Upper lobe of right lung (tissue), 1 donor: ENCODE results near the gene CCDC80. TPM values are rescaled to one million over a fixed set of nuclear protein-coding genes. Genes with fewer than 3 reads are reported as not detected.

Experiments used
- ATAC-seq: fragments of 200-7000 bp; cut with Tn5 transposase; one replicate; pipeline ENCODE4 v1.9.1; 2020; ENCODE audit warnings: mild to moderate bottlenecking, moderate library complexity
- DNase-seq: peaks from one replicate; pipeline ENCODE4 v3.0.0-alpha.2; 2020
- H3K27ac ChIP-seq: fragments of 200-600 bp; one replicate; pipeline ENCODE4 v1.8.0; 2022
- H3K27me3 ChIP-seq: fragments of 200-600 bp; one replicate; pipeline ENCODE4 v1.8.0; 2022; ENCODE audit warnings: mild to moderate bottlenecking
- H3K36me3 ChIP-seq: fragments of 200-600 bp; one replicate; pipeline ENCODE4 v1.8.0; 2022
- H3K4me1 ChIP-seq: fragments of 200-600 bp; one replicate; pipeline ENCODE4 v1.8.0; 2022
- H3K4me3 ChIP-seq: fragments of 200-600 bp; one replicate; pipeline ENCODE4 v1.8.0; 2022; ENCODE audit warnings: mild to moderate bottlenecking
- H3K9me3 ChIP-seq: fragments of 200-600 bp; one replicate; pipeline ENCODE4 v1.8.0; 2022
- CTCF ChIP-seq: fragments of 200-600 bp; IDR thresholded peaks from one replicate; pipeline ENCODE4 v1.8.0; 2022; ENCODE audit warnings: antibody characterized with exemption
- intact Hi-C: fragments of 100-400 bp; cut with DNase I; formaldehyde crosslinking; loops from one replicate; pipeline ENCODE4 v1.11.0; 2022
- total RNA-seq: library from RNA; stranded (reverse); fragmentation: NEBNext Ultra II Directional; extraction: Animal tissue kit (Norgen Biotek cat#: 25700); gene quantifications from one replicate; pipeline ENCODE4 v1.2.1, GENCODE V29; 2021
- donor health status: DM: no; HTN: yes; CAD: no; lungs with severe emphysema.

Gene CCDC80
- total RNA-seq, 1 donor from 2014 or later = 60.4 TPM

DNA sequence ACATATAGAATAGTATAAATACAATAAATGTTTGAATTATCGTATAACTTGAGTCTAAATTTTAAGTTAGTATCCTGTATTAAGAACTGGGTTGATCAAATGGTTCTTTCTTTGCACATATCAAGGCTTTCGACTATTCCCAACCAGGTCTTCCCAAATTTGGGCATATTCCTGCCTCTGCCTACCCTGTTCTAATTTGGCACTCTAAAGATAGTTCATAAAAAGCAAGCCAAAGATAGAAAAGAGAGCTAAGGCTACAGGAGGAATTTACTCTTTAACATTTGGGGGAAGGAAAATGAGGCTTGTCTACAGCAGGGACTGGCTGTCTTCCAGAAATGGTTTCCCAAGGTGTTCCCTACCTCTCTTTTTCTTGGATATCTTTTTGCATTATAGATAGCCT is 43.0 kb downstream of the CCDC80 start:
- H3K4me3 ChIP-seq = no peak overlapping the region
- peaks cover 4% of the 10 kb centered on the region for H3K36me3 ChIP-seq
- TF ChIP-seq CTCF = no peak
- DNase-seq (no peak), ATAC-seq (no peak)
- no peaks in the 10 kb centered on the region for H3K9me3 ChIP-seq
- intact Hi-C loops = no loop called here
- no peak overlapping the region for H3K27ac ChIP-seq
- H3K27me3 ChIP-seq = no peaks in the 10 kb centered on the region
- no peaks in the 10 kb centered on the region for H3K4me1 ChIP-seq

DNA sequence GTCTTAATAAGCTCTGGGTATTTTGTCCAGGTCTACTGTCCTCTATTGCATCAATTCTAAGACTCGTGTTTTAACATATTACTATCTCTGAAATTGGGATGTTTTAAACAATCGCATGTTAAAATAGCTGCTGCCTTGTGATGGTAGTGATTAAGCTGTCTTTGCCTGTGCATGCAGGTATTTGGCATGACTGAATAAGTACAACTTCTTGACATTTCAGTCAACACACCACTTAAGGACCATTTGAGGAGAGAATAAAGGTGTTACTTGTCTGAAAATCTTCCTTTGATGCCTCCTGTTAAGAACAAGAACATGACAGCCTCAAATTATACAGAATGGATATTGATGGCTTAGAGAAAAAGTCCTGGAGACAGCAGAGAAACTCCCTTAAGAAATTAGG is 46.1 kb downstream of the CCDC80 start:
- Histone ChIP-seq H3K27me3 (no peaks in the 10 kb centered on the region), H3K9me3 (no peaks in the 10 kb centered on the region), H3K36me3 (peaks cover 4% of the 10 kb centered on the region), H3K27ac (no peak overlapping the region), H3K4me1 (no peaks in the 10 kb centered on the region), H3K4me3 (no peak overlapping the region)
- TF ChIP-seq CTCF = no peak
- intact Hi-C loops = no loop called here
- no peak for DNase-seq
- no peak for ATAC-seq

DNA sequence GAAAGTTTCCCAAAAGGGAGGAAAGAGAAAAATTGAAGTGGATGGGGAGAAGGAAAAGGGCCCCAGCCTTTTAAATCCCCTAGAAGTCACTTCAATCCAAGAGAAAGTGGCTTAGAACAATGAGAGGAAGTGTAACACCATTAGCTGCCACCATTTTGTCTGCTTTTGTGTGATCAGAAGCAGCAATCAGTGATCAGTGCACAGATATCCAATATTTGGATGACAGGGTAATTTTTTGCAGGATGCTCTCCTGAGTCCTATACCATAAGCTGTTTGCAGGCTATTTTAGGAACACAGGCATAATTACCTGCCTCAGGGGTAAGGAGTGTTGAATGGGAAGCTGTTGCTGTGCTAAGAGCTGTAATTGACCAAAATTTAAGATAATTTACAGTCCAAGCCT is 47.7 kb downstream of the CCDC80 start:
- H3K4me1 ChIP-seq = no peaks in the 10 kb centered on the region
- no peak for TF ChIP-seq CTCF
- H3K27me3 ChIP-seq = no peaks in the 10 kb centered on the region
- ATAC-seq (no peak), DNase-seq (no peak)
- peaks cover 4% of the 10 kb centered on the region for H3K36me3 ChIP-seq
- H3K4me3 ChIP-seq = no peak overlapping the region
- H3K9me3 ChIP-seq = no peaks in the 10 kb centered on the region
- intact Hi-C loops = no loop called here
- H3K27ac ChIP-seq = no peak overlapping the region

DNA sequence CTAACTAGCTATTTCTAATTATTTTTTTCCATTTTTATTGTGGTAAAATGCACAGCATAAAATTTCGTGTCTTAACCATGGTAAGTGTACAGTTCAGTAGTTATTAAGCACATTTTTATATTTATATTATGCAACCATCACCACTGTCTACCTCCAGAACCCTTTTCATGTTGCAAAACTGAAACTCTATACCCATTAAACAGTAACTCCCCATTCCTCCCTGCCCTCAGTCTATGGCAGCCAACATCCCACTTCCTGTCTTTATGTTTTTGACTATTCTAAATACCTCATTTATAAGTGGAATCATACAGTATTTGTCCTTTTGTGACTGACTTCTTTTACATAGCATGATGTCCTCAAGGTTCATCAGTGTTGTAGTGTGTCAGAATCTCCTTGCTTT is 53.6 kb downstream of the CCDC80 start:
- Histone ChIP-seq H3K27ac (no peak overlapping the region), H3K4me3 (no peak overlapping the region), H3K9me3 (no peaks in the 10 kb centered on the region), H3K36me3 (peaks cover 45% of the 10 kb centered on the region), H3K4me1 (no peaks in the 10 kb centered on the region), H3K27me3 (no peaks in the 10 kb centered on the region)
- no peak for ATAC-seq
- intact Hi-C loops = no loop called here
- DNase-seq = no peak
- TF ChIP-seq CTCF = no peak

DNA sequence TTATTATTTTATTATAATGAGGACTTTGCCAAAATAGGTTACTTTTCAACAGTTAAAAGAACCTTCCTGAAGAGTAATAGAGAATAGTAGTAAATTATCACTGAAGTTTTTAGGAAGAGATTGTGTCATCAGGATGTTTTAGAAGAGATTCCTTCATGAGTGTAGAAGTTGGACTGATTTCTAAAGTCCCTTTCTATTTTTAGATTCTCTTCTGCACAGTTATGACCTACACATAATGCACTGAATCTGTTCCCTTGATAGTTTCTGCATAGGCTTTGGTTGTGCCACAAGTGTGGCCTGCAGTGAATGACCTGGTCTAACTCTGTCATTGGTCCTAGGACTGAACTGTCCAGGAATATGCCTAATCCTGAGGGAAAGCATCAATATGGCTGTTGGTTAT is 55.2 kb downstream of the CCDC80 start:
- DNase-seq (no peak), ATAC-seq (no peak)
- no peaks in the 10 kb centered on the region for H3K4me1 ChIP-seq
- TF ChIP-seq CTCF = no peak
- intact Hi-C loops = no loop called here
- no peak overlapping the region for H3K4me3 ChIP-seq
- H3K27me3 ChIP-seq = no peaks in the 10 kb centered on the region
- peaks cover 47% of the 10 kb centered on the region for H3K36me3 ChIP-seq
- H3K27ac ChIP-seq = no peak overlapping the region
- no peaks in the 10 kb centered on the region for H3K9me3 ChIP-seq

GRCh38 chr3:112583105-112583504 is 57.8 kb downstream of the CCDC80 start:
- peaks cover 51% of the 10 kb centered on the region for H3K36me3 ChIP-seq
- H3K4me1 ChIP-seq = no peaks in the 10 kb centered on the region
- intact Hi-C loops = no loop called here

More at GRCh38 chr3:112583105-112583504, 57.8 kb downstream of the CCDC80 start:
- ATAC-seq (no peak), DNase-seq (no peak)
- Histone ChIP-seq H3K27me3 (no peaks in the 10 kb centered on the region), H3K9me3 (no peaks in the 10 kb centered on the region), H3K27ac (no peak overlapping the region), H3K4me3 (no peak overlapping the region)
- TF ChIP-seq CTCF = no peak
